NCI-H1436 (cell line): ENCODE measurements around the gene NKX2-4.

Experiments
- DNase-seq: peaks from one replicate; lab custom pipeline; 2025; lab: John Stamatoyannopoulos, UW

Gene NKX2-4

GRCh38 chr20:21358737-21359136, 38.6 kb downstream of the NKX2-4 start:
- no peak for DNase-seq

GRCh38 chr20:21357844-21358243, 39.5 kb downstream of the NKX2-4 start:
- DNase-seq = no peak

GRCh38 chr20:21356386-21356785, 40.9 kb downstream of the NKX2-4 start:
- no peak for DNase-seq

- DNase-seq = no peak
These were observed 41.3 kb downstream of the NKX2-4 start for GRCh38 chr20:21355981-21356380.

GRCh38 chr20:21353236-21353635, 44.1 kb downstream of the NKX2-4 start:
- no peak for DNase-seq

GRCh38 chr20:21352703-21353102, 44.6 kb downstream of the NKX2-4 start:
- no peak for DNase-seq
